ENCODE measurements around the gene NMUR1.

DNA sequence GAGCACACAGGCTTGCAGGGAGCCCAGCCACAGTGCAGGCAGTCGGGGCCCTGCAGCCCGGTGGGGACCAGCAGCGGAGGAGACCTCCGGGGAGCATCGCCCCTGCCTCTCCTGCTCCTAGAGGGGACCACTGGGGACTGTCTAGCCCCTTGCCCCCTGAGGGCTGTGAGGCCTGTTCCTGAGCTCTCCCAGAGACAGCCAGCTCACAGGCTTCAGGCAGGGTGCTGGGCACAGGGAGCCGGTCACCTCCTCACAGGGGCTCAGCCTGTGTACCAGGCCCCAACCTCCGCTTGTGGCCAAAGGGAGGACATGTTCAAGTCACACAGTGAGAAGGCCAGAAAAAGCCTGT, 3.5 kb upstream of the NMUR1 start:
- no peak for TF ChIP-seq POLR2A (IDR thresholded peaks at IDR 0.05)
- TF ChIP-seq, protein P1, sequence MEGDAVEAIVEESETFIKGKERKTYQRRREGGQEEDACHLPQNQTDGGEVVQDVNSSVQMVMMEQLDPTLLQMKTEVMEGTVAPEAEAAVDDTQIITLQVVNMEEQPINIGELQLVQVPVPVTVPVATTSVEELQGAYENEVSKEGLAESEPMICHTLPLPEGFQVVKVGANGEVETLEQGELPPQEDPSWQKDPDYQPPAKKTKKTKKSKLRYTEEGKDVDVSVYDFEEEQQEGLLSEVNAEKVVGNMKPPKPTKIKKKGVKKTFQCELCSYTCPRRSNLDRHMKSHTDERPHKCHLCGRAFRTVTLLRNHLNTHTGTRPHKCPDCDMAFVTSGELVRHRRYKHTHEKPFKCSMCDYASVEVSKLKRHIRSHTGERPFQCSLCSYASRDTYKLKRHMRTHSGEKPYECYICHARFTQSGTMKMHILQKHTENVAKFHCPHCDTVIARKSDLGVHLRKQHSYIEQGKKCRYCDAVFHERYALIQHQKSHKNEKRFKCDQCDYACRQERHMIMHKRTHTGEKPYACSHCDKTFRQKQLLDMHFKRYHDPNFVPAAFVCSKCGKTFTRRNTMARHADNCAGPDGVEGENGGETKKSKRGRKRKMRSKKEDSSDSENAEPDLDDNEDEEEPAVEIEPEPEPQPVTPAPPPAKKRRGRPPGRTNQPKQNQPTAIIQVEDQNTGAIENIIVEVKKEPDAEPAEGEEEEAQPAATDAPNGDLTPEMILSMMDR (IDR thresholded peaks at IDR 0.05): no peak
